HEK293 (cell line): Measurements from ENCODE around the gene KRTAP1-1.

Experiments used
- CTCF ChIA-PET: fragments of 350-600 bp; formaldehyde crosslinking; extraction: SDS; loops from one replicate; lab custom pipeline; 2021; ENCODE audit warnings: antibody characterized with exemption; lab: Yijun Ruan, JAX
- POLR2A ChIA-PET: fragments of 300-600 bp; formaldehyde crosslinking; extraction: SDS; loops from one replicate; lab custom pipeline; 2020; ENCODE audit warnings: antibody characterized with exemption, inconsistent platforms; lab: Yijun Ruan, JAX
- H3K27ac ChIP-seq: fragments of 200-500 bp; sonication (Bioruptor generic); 2 replicates; pipeline ENCODE4 v1.5.1; 2014; ENCODE audit warnings: low read depth, low read length, control low read depth, inconsistent platforms; ENCODE audit errors: extremely low read depth
- H3K36me3 ChIP-seq, 2 experiments: fragments of 200-500 bp in 1 of 2; sonication (Bioruptor generic) in 1 of 2; 1 replicate in 1 of 2; 2 replicates in 1 of 2; pipeline ENCODE4 v1.5.1; 2014 to 2017; ENCODE audit warnings: inconsistent platforms in 2 of 2, low read length in 2 of 2; ENCODE audit not compliant: control insufficient read depth in 2 of 2, insufficient read depth in 1 of 2
- H3K4me1 ChIP-seq: fragments of 200-500 bp; sonication (Bioruptor generic); 2 replicates; pipeline ENCODE4 v1.5.1; 2014; ENCODE audit warnings: mild to moderate bottlenecking, low read length, inconsistent platforms; ENCODE audit not compliant: control insufficient read depth, insufficient read depth
- H3K4me3 ChIP-seq: 2 replicates; pipeline ENCODE4 v1.5.1; 2011; ENCODE audit warnings: low read depth, mild to moderate bottlenecking, control low read depth, low read length, moderate library complexity
- H3K9me3 ChIP-seq: fragments of 200-500 bp; sonication (Bioruptor generic); 2 replicates; pipeline ENCODE4 v1.5.1; 2014; ENCODE audit warnings: low read depth, low read length, inconsistent platforms; ENCODE audit not compliant: control insufficient read depth, insufficient read depth
- BCL11A ChIP-seq: fragments of 450-650 bp; formaldehyde crosslinking; IDR thresholded peaks from 2 replicates; pipeline ENCODE4 v1.5.1; 2016; ENCODE audit warnings: low read depth, missing biosample characterization, missing genetic modification characterization
- GLI2 ChIP-seq: fragments of 450-650 bp; formaldehyde crosslinking; IDR thresholded peaks from 2 replicates; pipeline ENCODE4; 2017; ENCODE audit warnings: missing biosample characterization, missing genetic modification characterization, low read depth, borderline replicate concordance
- HOXC10 ChIP-seq: sonication (generic); formaldehyde crosslinking; IDR thresholded peaks from 2 replicates; pipeline ENCODE4 v1.8.1; 2023; ENCODE audit warnings: mild to moderate bottlenecking, missing genetic modification reagents
- IKZF3 ChIP-seq: fragments of 450-650 bp; IDR thresholded peaks from 2 replicates; pipeline ENCODE4 v1.5.0; 2018; ENCODE audit warnings: missing biosample characterization, mild to moderate bottlenecking, missing genetic modification characterization, moderate library complexity
- KLF1 ChIP-seq: fragments of 450-650 bp; formaldehyde crosslinking; IDR thresholded peaks from 2 replicates; pipeline ENCODE4 v1.5.1; 2016; ENCODE audit warnings: missing biosample characterization, missing genetic modification characterization
- PRDM10 ChIP-seq: fragments of 450-650 bp; formaldehyde crosslinking; IDR thresholded peaks from 2 replicates; pipeline ENCODE4 v1.5.1; 2016; ENCODE audit warnings: missing biosample characterization, missing genetic modification characterization
- SP2 ChIP-seq: fragments of 450-650 bp; formaldehyde crosslinking; IDR thresholded peaks from 2 replicates; pipeline ENCODE4 v1.5.1; 2016; ENCODE audit warnings: missing biosample characterization, missing genetic modification characterization
- ZBTB1 ChIP-seq: fragments of 450-650 bp; formaldehyde crosslinking; IDR thresholded peaks from 2 replicates; pipeline ENCODE4 v1.5.1; 2016; ENCODE audit warnings: missing biosample characterization, missing genetic modification characterization
- ZEB2 ChIP-seq: fragments of 450-650 bp; formaldehyde crosslinking; IDR thresholded peaks from 2 replicates; pipeline ENCODE4 v1.5.1; 2016; ENCODE audit warnings: missing biosample characterization, missing genetic modification characterization
- ZNF121 ChIP-seq: fragments of 450-650 bp; formaldehyde crosslinking; IDR thresholded peaks from 2 replicates; pipeline ENCODE4 v1.5.1; 2016; ENCODE audit warnings: missing biosample characterization, missing genetic modification characterization
- ZNF2 ChIP-seq: fragments of 450-650 bp; formaldehyde crosslinking; IDR thresholded peaks from 2 replicates; pipeline ENCODE4 v1.5.1; 2016; ENCODE audit warnings: missing biosample characterization, missing genetic modification characterization
- ZNF221 ChIP-seq: fragments of 450-650 bp; formaldehyde crosslinking; IDR thresholded peaks from 2 replicates; pipeline ENCODE4 v1.5.1; 2017; ENCODE audit warnings: missing biosample characterization, missing genetic modification characterization, borderline replicate concordance
- ZNF274 ChIP-seq, 2 experiments: fragments of 200-500 bp in 1 of 2; fragments of 450-650 bp in 1 of 2; sonication (Bioruptor generic) in 1 of 2; formaldehyde crosslinking in 1 of 2; IDR thresholded peaks; 2 replicates each; pipeline versions ENCODE4 v1.5.1 to v1.6.1; 2014 to 2016; ENCODE audit warnings: borderline replicate concordance in 1 of 2, inconsistent platforms in 1 of 2, low read length in 1 of 2, missing biosample characterization in 1 of 2, missing genetic modification characterization in 1 of 2
- ZNF302 ChIP-seq: fragments of 450-650 bp; formaldehyde crosslinking; IDR thresholded peaks from 2 replicates; pipeline ENCODE4 v1.5.1; 2016; ENCODE audit warnings: missing biosample characterization, missing genetic modification characterization, low read depth
- ZNF354C ChIP-seq: fragments of 450-650 bp; formaldehyde crosslinking; IDR thresholded peaks from 2 replicates; pipeline ENCODE4 v1.5.1; 2016; ENCODE audit warnings: missing biosample characterization, missing genetic modification characterization, low read depth, borderline replicate concordance
- ZNF398 ChIP-seq: fragments of 450-650 bp; formaldehyde crosslinking; IDR thresholded peaks from 2 replicates; pipeline ENCODE4 v1.5.1; 2017; ENCODE audit warnings: missing biosample characterization, missing genetic modification characterization
- ZNF433 ChIP-seq: fragments of 450-650 bp; formaldehyde crosslinking; IDR thresholded peaks from 2 replicates; pipeline ENCODE4 v1.5.1; 2016; ENCODE audit warnings: missing biosample characterization, missing genetic modification characterization, low read depth
- ZNF621 ChIP-seq: fragments of 450-650 bp; formaldehyde crosslinking; IDR thresholded peaks from 2 replicates; pipeline ENCODE4 v1.5.1; 2017; ENCODE audit warnings: missing biosample characterization, missing genetic modification characterization
- ZNF704 ChIP-seq: fragments of 450-650 bp; formaldehyde crosslinking; IDR thresholded peaks from 2 replicates; pipeline ENCODE4 v1.5.1; 2016; ENCODE audit warnings: missing biosample characterization, missing genetic modification characterization
- ZNF843 ChIP-seq: fragments of 450-650 bp; formaldehyde crosslinking; IDR thresholded peaks from 2 replicates; pipeline ENCODE4 v1.5.1; 2016; ENCODE audit warnings: missing biosample characterization, missing genetic modification characterization

Gene KRTAP1-1

GRCh38 chr17:41018541-41018940 is 22.7 kb downstream of the KRTAP1-1 start:
- H3K4me3 ChIP-seq = no peak overlapping the region
- H3K9me3 ChIP-seq = no peaks in the 10 kb centered on the region
- no peaks in the 10 kb centered on the region for H3K36me3 ChIP-seq
- POLR2A ChIA-PET = no interaction called here
- H3K4me1 ChIP-seq = no peaks in the 10 kb centered on the region
- H3K27ac ChIP-seq = no peak overlapping the region
- TF ChIP-seq KLF1 (tag by site-specific recombination) (no peak), SP2 (tag by site-specific recombination) (no peak), PRDM10 (tag by site-specific recombination) (no peak), ZNF704 (tag by site-specific recombination) (no peak), ZNF843 (tag by site-specific recombination) (no peak), ZBTB1 (tag by site-specific recombination) (no peak), IKZF3 (tag by site-specific recombination) (no peak), ZNF398 (no peak), ZEB2 (no peak), ZNF221 (tag by site-specific recombination) (no peak), GLI2 (tag by site-specific recombination) (no peak), ZNF433 (tag by site-specific recombination) (no peak), ZNF2 (tag by site-specific recombination) (no peak), ZNF302 (tag by site-specific recombination) (no peak), ZNF121 (tag by site-specific recombination) (no peak), ZNF274 (IDR thresholded peaks at IDR 0.05; ENCODE audit: low read length) (no peak), ZNF274 (tag by site-specific recombination; IDR thresholded peaks at IDR 0.05; ENCODE audit: borderline replicate concordance) (no peak), ZNF621 (tag by site-specific recombination) (no peak), HOXC10 (CRISPR knock-in tag) (no peak), ZNF354C (tag by site-specific recombination) (no peak)
- CTCF ChIA-PET = interaction anchor here (0.7 kb wide), 1 partner anchor 294 kb away, joined by 3 read pairs; no protein-coding TSS in a partner anchor

GRCh38 chr17:41016578-41017215 is 24.6 kb downstream of the KRTAP1-1 start:
- Histone ChIP-seq H3K9me3 (no peaks in the 10 kb centered on the region), H3K27ac (no peak overlapping the region), H3K36me3 (no peaks in the 10 kb centered on the region), H3K4me3 (no peak overlapping the region), H3K4me1 (no peaks in the 10 kb centered on the region)
- CTCF ChIA-PET = no interaction called here
- TF ChIP-seq BCL11A (no peak), ZNF221 (tag by site-specific recombination) (no peak)
- POLR2A ChIA-PET = no interaction called here
